Gastrocnemius medialis (tissue), 4 donors: ENCODE measurements around the gene CDK18. TPM values are rescaled to one million over a fixed set of nuclear protein-coding genes. Genes with fewer than 3 reads are reported as not detected.
"Not testable (repeated sequence)": the region's sequence is repeated elsewhere in the genome, so short reads cannot be mapped to it uniquely, and the experiment has no call there.

Experiments used
- ATAC-seq, 2 donors: fragments of 150-250 bp; one replicate each; pipeline ENCODE4 v1.9.1; 2016
- DNase-seq, 2 donors: peaks; one replicate each; pipeline ENCODE4 v3.0.0-alpha.2; 2019
- H3K27ac ChIP-seq, 4 donors: fragments of 200-600 bp; sonication (generic); 1 replicate in 1 of 4; 2 replicates in 3 of 4; pipeline ENCODE4 v1.5.1; 2016 to 2018; ENCODE audit warnings: mild to moderate bottlenecking in 2 of 4, moderate library complexity in 1 of 4
- H3K27me3 ChIP-seq, 3 donors: fragments of 200-600 bp; sonication (generic) in 2 of 3; 1 replicate in 1 of 3; 2 replicates in 2 of 3; pipeline versions ENCODE4 v1.5.1 to v1.6.0; 2016 to 2019; ENCODE audit warnings: mild to moderate bottlenecking in 1 of 3, moderate library complexity in 1 of 3
- H3K36me3 ChIP-seq, 2 donors: fragments of 200-600 bp; sonication (generic) in 1 of 2; one replicate each; pipeline ENCODE4 v1.5.1; 2017 to 2018
- H3K4me1 ChIP-seq, 2 donors: fragments of 200-600 bp; sonication (generic) in 1 of 2; one replicate each; pipeline ENCODE4 v1.5.1; 2016 to 2017; ENCODE audit warnings: mild to moderate bottlenecking in 2 of 2
- H3K4me3 ChIP-seq, 4 donors: fragments of 200-600 bp; sonication (generic) in 3 of 4; 1 replicate in 1 of 4; 2 replicates in 3 of 4; pipeline ENCODE4 v1.5.1; 2016 to 2019; ENCODE audit warnings: mild to moderate bottlenecking in 2 of 4
- H3K9me3 ChIP-seq, 3 donors: fragments of 200-600 bp; sonication (generic) in 2 of 3; 1 replicate in 1 of 3; 2 replicates in 2 of 3; pipeline ENCODE4 v1.5.1; 2016 to 2019
- CTCF ChIP-seq, 5 experiments: fragments of 450-650 bp in 3 of 5; fragments of 200-600 bp in 2 of 5; sonication (generic) in 2 of 5; IDR thresholded peaks in 4 of 5; conservative IDR thresholded peaks in 1 of 5; 1 replicate in 4 of 5; 2 replicates in 1 of 5; pipeline ENCODE4 v1.5.1; 2016 to 2019; ENCODE audit warnings: antibody characterized with exemption in 5 of 5, mild to moderate bottlenecking in 3 of 5, moderate library complexity in 3 of 5
- POLR2A ChIP-seq, 2 donors: fragments of 450-650 bp; IDR thresholded peaks; one replicate each; pipeline ENCODE4 v1.6.1; 2017; ENCODE audit warnings: antibody characterized with exemption in 2 of 2, mild to moderate bottlenecking in 2 of 2, moderate library complexity in 2 of 2
- in situ Hi-C, 4 donors: fragments of 200-750 bp; cut with MboI; loops; one replicate each; pipeline versions ENCODE4 v1.15.0 to v1.8.0; 2017; ENCODE audit warnings: low sequenced_read_pairs in 4 of 4
- intact Hi-C: fragments of 100-400 bp; cut with DNase I; formaldehyde crosslinking; loops from one replicate; pipeline ENCODE4 v1.15.1; 2023; ENCODE audit warnings: low total_unique reads
- total RNA-seq, 4 donors: library from RNA; depleted of rRNA; stranded (reverse); fragments of >200 nt; gene quantifications; one replicate each; pipeline versions ENCODE4 v1.1.0 to v1.2.3, GENCODE V29; 2016

Gene CDK18
- total RNA-seq, 4 donors from 2014 or later: 1.2 to 4.6 (median 1.5) TPM

GRCh38 chr1:205480349-205480985, 24.0 kb upstream of the CDK18 start:
- in situ Hi-C loops: loop anchor here in 2 of 4 donors (10.0 kb wide), 2 partner anchors 86 to 126 kb away; partner anchors contain the start of gene KLHDC8A (in 2 of the 2)
- intact Hi-C loops: loop anchor here (10.0 kb wide), 1 partner anchor 126 kb away; the partner anchor contains the start of gene KLHDC8A
- TF ChIP-seq CTCF (IDR thresholded peaks at IDR 0.05 in 4 of 5, conservative IDR thresholded peaks at IDR 0.05 in 1 of 5) (no peak), POLR2A (IDR thresholded peaks at IDR 0.05) (no peak)
- Histone ChIP-seq H3K27me3 (peaks cover 27 to 47% (median 45%) of the 10 kb centered on the region in 3 donors), H3K4me1 (no peaks in the 10 kb centered on the region), H3K27ac (no peak overlapping the region), H3K9me3 (no peaks in the 10 kb centered on the region), H3K36me3 (no peaks in the 10 kb centered on the region), H3K4me3 (no peak overlapping the region)
- DNase-seq (no peak), ATAC-seq (no peak)

- Histone ChIP-seq H3K27ac (no peak overlapping the region), H3K36me3 (no peaks in the 10 kb centered on the region), H3K27me3 (peaks cover 27 to 47% (median 38%) of the 10 kb centered on the region in 3 donors), H3K4me3 (no peak overlapping the region), H3K9me3 (no peaks in the 10 kb centered on the region), H3K4me1 (no peaks in the 10 kb centered on the region)
- intact Hi-C loops: loop anchor here (10.0 kb wide), 1 partner anchor 126 kb away; the partner anchor contains the start of gene KLHDC8A
- in situ Hi-C loops: loop anchor here in 2 of 4 donors (10.0 kb wide), 2 partner anchors 86 to 126 kb away; partner anchors contain the start of gene KLHDC8A (in 2 of the 2)
- no peak for ATAC-seq
- DNase-seq: no peak
- no peak for TF ChIP-seq CTCF (IDR thresholded peaks at IDR 0.05 in 4 of 5, conservative IDR thresholded peaks at IDR 0.05 in 1 of 5)
- TF ChIP-seq POLR2A (IDR thresholded peaks at IDR 0.05): no peak
Measured at GRCh38 chr1:205481218-205481617, 23.3 kb upstream of the CDK18 start.

- no peak overlapping the region for H3K4me3 ChIP-seq
- no peaks in the 10 kb centered on the region for H3K4me1 ChIP-seq
- in situ Hi-C loops (loop anchor here in 2 of 4 donors (10.0 kb wide), 2 partner anchors 87 to 127 kb away; partner anchors contain the start of gene KLHDC8A (in 2 of the 2)), intact Hi-C loops (loop anchor here (10.0 kb wide), 1 partner anchor 127 kb away; the partner anchor contains the start of gene KLHDC8A)
- peaks cover 27 to 47% (median 34%) of the 10 kb centered on the region in 3 donors for H3K27me3 ChIP-seq
- H3K27ac ChIP-seq: no peak overlapping the region
- DNase-seq (no peak), ATAC-seq (no peak)
- TF ChIP-seq POLR2A (IDR thresholded peaks at IDR 0.05) (no peak), CTCF (IDR thresholded peaks at IDR 0.05 in 4 of 5, conservative IDR thresholded peaks at IDR 0.05 in 1 of 5) (no peak)
- H3K36me3 ChIP-seq: no peaks in the 10 kb centered on the region
- H3K9me3 ChIP-seq: no peaks in the 10 kb centered on the region
Measured at GRCh38 chr1:205481629-205482151, 22.8 kb upstream of the CDK18 start.

- H3K4me1 ChIP-seq, ATAC-seq, H3K9me3 ChIP-seq, H3K27ac ChIP-seq, DNase-seq, H3K36me3 ChIP-seq, H3K4me3 ChIP-seq: not testable (repeated sequence)
- intact Hi-C loops: loop anchor here (10.0 kb wide), 1 partner anchor 128 kb away; the partner anchor contains the start of gene KLHDC8A
- in situ Hi-C loops: loop anchor here in 2 of 4 donors (10.0 kb wide), 2 partner anchors 88 to 128 kb away; partner anchors contain the start of gene KLHDC8A (in 2 of the 2)
- H3K27me3 ChIP-seq: peaks cover 27 to 44% (median 34%) of the 10 kb centered on the region in 3 donors
Measured at GRCh38 chr1:205482587-205482986, 21.9 kb upstream of the CDK18 start.

GRCh38 chr1:205483372-205483771, 21.1 kb upstream of the CDK18 start:
- no peaks in the 10 kb centered on the region for H3K4me1 ChIP-seq
- H3K4me3 ChIP-seq: no peak overlapping the region
- no peak overlapping the region for H3K27ac ChIP-seq
- H3K9me3 ChIP-seq: no peaks in the 10 kb centered on the region
- no peak for DNase-seq
- in situ Hi-C loops (loop anchor here in 2 of 4 donors (10.0 kb wide), 2 partner anchors 89 to 129 kb away; partner anchors contain the start of gene KLHDC8A (in 2 of the 2)), intact Hi-C loops (loop anchor here (10.0 kb wide), 1 partner anchor 129 kb away; the partner anchor contains the start of gene KLHDC8A)
- peaks cover 27 to 44% (median 34%) of the 10 kb centered on the region in 3 donors for H3K27me3 ChIP-seq
- ATAC-seq: no peak
- H3K36me3 ChIP-seq: no peaks in the 10 kb centered on the region
- TF ChIP-seq POLR2A (IDR thresholded peaks at IDR 0.05) (no peak), CTCF (IDR thresholded peaks at IDR 0.05 in 4 of 5, conservative IDR thresholded peaks at IDR 0.05 in 1 of 5) (no peak)
